HEK293 (cell line): Measurements from ENCODE around the gene COX5A.

Experiments used
- GLIS1 ChIP-seq: fragments of 450-650 bp; formaldehyde crosslinking; IDR thresholded peaks from 2 replicates; pipeline ENCODE4 v1.5.1; 2016; ENCODE audit warnings: missing biosample characterization, missing genetic modification characterization
- KLF9 ChIP-seq: fragments of 450-650 bp; formaldehyde crosslinking; IDR thresholded peaks from 2 replicates; pipeline ENCODE4 v1.5.1; 2016; ENCODE audit warnings: missing biosample characterization, missing genetic modification characterization, low read depth
- OSR2 ChIP-seq: fragments of 450-650 bp; formaldehyde crosslinking; IDR thresholded peaks from 2 replicates; pipeline ENCODE4 v1.5.1; 2016; ENCODE audit warnings: missing biosample characterization, missing genetic modification characterization
- PRDM1 ChIP-seq: fragments of 450-650 bp; formaldehyde crosslinking; IDR thresholded peaks from 2 replicates; pipeline ENCODE4; 2016; ENCODE audit warnings: missing biosample characterization, missing genetic modification characterization
- SALL2 ChIP-seq: fragments of 450-650 bp; formaldehyde crosslinking; IDR thresholded peaks from 2 replicates; pipeline ENCODE4 v1.5.0; 2017; ENCODE audit warnings: missing biosample characterization, mild to moderate bottlenecking, missing genetic modification characterization, borderline replicate concordance
- SP7 ChIP-seq: fragments of 450-650 bp; formaldehyde crosslinking; IDR thresholded peaks from 2 replicates; pipeline ENCODE4 v1.5.1; 2016; ENCODE audit warnings: missing biosample characterization, missing genetic modification characterization
- TSHZ1 ChIP-seq: fragments of 450-650 bp; formaldehyde crosslinking; IDR thresholded peaks from 2 replicates; pipeline ENCODE4 v1.5.1; 2016; ENCODE audit warnings: missing biosample characterization, missing genetic modification characterization, borderline replicate concordance
- ZBTB48 ChIP-seq: fragments of 450-650 bp; formaldehyde crosslinking; IDR thresholded peaks from 2 replicates; pipeline ENCODE4 v1.5.1; 2016; ENCODE audit warnings: missing biosample characterization, missing genetic modification characterization
- ZIC2 ChIP-seq: fragments of 450-650 bp; formaldehyde crosslinking; IDR thresholded peaks from 2 replicates; pipeline ENCODE4 v1.5.1; 2016; ENCODE audit warnings: missing biosample characterization, missing genetic modification characterization
- ZNF114 ChIP-seq: fragments of 450-650 bp; formaldehyde crosslinking; IDR thresholded peaks from 2 replicates; pipeline ENCODE4 v1.5.0; 2017; ENCODE audit warnings: missing biosample characterization, missing genetic modification characterization
- ZNF138 ChIP-seq: fragments of 450-650 bp; formaldehyde crosslinking; IDR thresholded peaks from 2 replicates; pipeline ENCODE4 v1.5.1; 2016; ENCODE audit warnings: missing biosample characterization, missing genetic modification characterization, borderline replicate concordance
- ZNF157 ChIP-seq: fragments of 450-650 bp; formaldehyde crosslinking; IDR thresholded peaks from 2 replicates; pipeline ENCODE4 v1.5.1; 2016; ENCODE audit warnings: missing biosample characterization, missing genetic modification characterization
- ZNF202 ChIP-seq: fragments of 450-650 bp; formaldehyde crosslinking; IDR thresholded peaks from 2 replicates; pipeline ENCODE4 v1.5.1; 2016; ENCODE audit warnings: missing biosample characterization, missing genetic modification characterization, borderline replicate concordance
- ZNF324 ChIP-seq: fragments of 450-650 bp; formaldehyde crosslinking; IDR thresholded peaks from 2 replicates; pipeline ENCODE4 v1.5.1; 2016; ENCODE audit warnings: missing biosample characterization, missing genetic modification characterization
- ZNF335 ChIP-seq: fragments of 450-650 bp; formaldehyde crosslinking; conservative IDR thresholded peaks from 2 replicates; pipeline ENCODE4 v1.5.1; 2016; ENCODE audit warnings: missing biosample characterization, missing genetic modification characterization
- ZNF362 ChIP-seq: fragments of 450-650 bp; formaldehyde crosslinking; IDR thresholded peaks from 2 replicates; pipeline ENCODE4 v1.5.1; 2016; ENCODE audit warnings: missing biosample characterization, missing genetic modification characterization
- ZNF391 ChIP-seq: fragments of 450-650 bp; formaldehyde crosslinking; IDR thresholded peaks from 2 replicates; pipeline ENCODE4 v1.5.1; 2016; ENCODE audit warnings: low read depth, missing biosample characterization, missing genetic modification characterization, borderline replicate concordance
- ZNF544 ChIP-seq: fragments of 450-650 bp; formaldehyde crosslinking; IDR thresholded peaks from 2 replicates; pipeline ENCODE4 v1.5.0; 2017; ENCODE audit warnings: missing biosample characterization, missing genetic modification characterization
- ZNF555 ChIP-seq: fragments of 450-650 bp; formaldehyde crosslinking; conservative IDR thresholded peaks from 2 replicates; pipeline ENCODE4 v1.5.1; 2017; ENCODE audit warnings: missing biosample characterization, mild to moderate bottlenecking, missing genetic modification characterization, inconsistent platforms
- ZNF561 ChIP-seq: fragments of 450-650 bp; IDR thresholded peaks from 2 replicates; pipeline ENCODE4 v1.5.1; 2018; ENCODE audit warnings: missing biosample characterization, missing genetic modification characterization, borderline replicate concordance
- ZNF571 ChIP-seq: fragments of 450-650 bp; formaldehyde crosslinking; IDR thresholded peaks from 2 replicates; pipeline ENCODE4 v1.5.0; 2017; ENCODE audit warnings: missing biosample characterization, missing genetic modification characterization
- ZNF600 ChIP-seq: fragments of 450-650 bp; formaldehyde crosslinking; IDR thresholded peaks from 2 replicates; pipeline ENCODE4 v1.5.1; 2016; ENCODE audit warnings: missing biosample characterization, missing genetic modification characterization
- ZNF626 ChIP-seq: fragments of 450-650 bp; sonication (Bioruptor Pico); formaldehyde crosslinking; IDR thresholded peaks from 2 replicates; pipeline ENCODE4 v1.5.1; 2018; ENCODE audit warnings: missing biosample characterization, missing genetic modification characterization, inconsistent platforms
- ZNF639 ChIP-seq: fragments of 450-650 bp; formaldehyde crosslinking; IDR thresholded peaks from 2 replicates; pipeline ENCODE4 v1.5.1; 2016; ENCODE audit warnings: missing biosample characterization, missing genetic modification characterization
- ZNF677 ChIP-seq: fragments of 450-650 bp; IDR thresholded peaks from 2 replicates; pipeline ENCODE4 v1.5.0; 2018; ENCODE audit warnings: missing biosample characterization, mild to moderate bottlenecking, missing genetic modification characterization, moderate library complexity
- ZNF707 ChIP-seq: fragments of 450-650 bp; formaldehyde crosslinking; IDR thresholded peaks from 2 replicates; pipeline ENCODE4 v1.5.1; 2016; ENCODE audit warnings: missing biosample characterization, missing genetic modification characterization
- ZNF777 ChIP-seq: fragments of 450-650 bp; formaldehyde crosslinking; IDR thresholded peaks from 2 replicates; pipeline ENCODE4 v1.5.1; 2017; ENCODE audit warnings: missing biosample characterization, missing genetic modification characterization, borderline replicate concordance
- ZSCAN18 ChIP-seq: fragments of 450-650 bp; formaldehyde crosslinking; IDR thresholded peaks from 2 replicates; pipeline ENCODE4 v1.5.1; 2016; ENCODE audit warnings: missing biosample characterization, missing genetic modification characterization
- ZSCAN23 ChIP-seq: fragments of 450-650 bp; formaldehyde crosslinking; IDR thresholded peaks from 2 replicates; pipeline ENCODE4 v1.5.1; 2016; ENCODE audit warnings: missing biosample characterization, missing genetic modification characterization
- ZSCAN5A ChIP-seq: fragments of 450-650 bp; formaldehyde crosslinking; IDR thresholded peaks from 2 replicates; pipeline ENCODE4 v1.5.1; 2016; ENCODE audit warnings: missing biosample characterization, missing genetic modification characterization
- ZXDB ChIP-seq: fragments of 450-650 bp; formaldehyde crosslinking; IDR thresholded peaks from 2 replicates; pipeline ENCODE4 v1.5.1; 2016; ENCODE audit warnings: missing biosample characterization, missing genetic modification characterization

The COX5A gene

GRCh38 chr15:74950078-74950908 lies 12.4 kb upstream of the COX5A start (continued):
- TF ChIP-seq ZXDB (tag by site-specific recombination), result no peak
- TF ChIP-seq ZNF707 (tag by site-specific recombination), result no peak
- peak; percentile 99 for TF ChIP-seq PRDM1 (tag by site-specific recombination)
- TF ChIP-seq ZNF600 (tag by site-specific recombination), result peak; percentile 75
- no peak for TF ChIP-seq ZNF626 (tag by site-specific recombination)
- no peak for TF ChIP-seq ZNF639 (tag by site-specific recombination)
- no peak for TF ChIP-seq ZNF114 (tag by site-specific recombination)
- TF ChIP-seq ZNF677 (tag by site-specific recombination), result no peak
- no peak for TF ChIP-seq SALL2
- no peak for TF ChIP-seq ZSCAN5A (tag by site-specific recombination)
- 0 out of 2 replicates have a peak, but pooled peaks have one; percentile 24 for TF ChIP-seq ZNF335
- no peak for TF ChIP-seq ZNF138 (tag by site-specific recombination)
- TF ChIP-seq ZNF202 (tag by site-specific recombination), result no peak
- TF ChIP-seq ZNF157 (tag by site-specific recombination), result no peak
- peak; percentile 48 for TF ChIP-seq ZNF324 (tag by site-specific recombination)
- TF ChIP-seq ZNF544 (tag by site-specific recombination), result no peak
- no peak for TF ChIP-seq TSHZ1 (tag by site-specific recombination)
- no peak for TF ChIP-seq ZNF555
- TF ChIP-seq ZBTB48 (tag by site-specific recombination), result 0 out of 2 replicates have a peak, but pooled peaks have one; percentile 21
- TF ChIP-seq ZNF362 (tag by site-specific recombination), result peak; percentile 98
- TF ChIP-seq ZNF391 (tag by site-specific recombination), result peak; percentile 37; the same call in 1 of the 2 replicates
- TF ChIP-seq ZSCAN18 (tag by site-specific recombination), result no peak
- no peak for TF ChIP-seq ZNF561
- peak; percentile 32; the same call in 1 of the 2 replicates for TF ChIP-seq SP7 (tag by site-specific recombination)
- TF ChIP-seq GLIS1 (tag by site-specific recombination), result peak; percentile 45; the same call in 1 of the 2 replicates
- TF ChIP-seq KLF9 (tag by site-specific recombination), result no peak
- no peak for TF ChIP-seq ZNF777 (tag by site-specific recombination)
- TF ChIP-seq OSR2, result no peak
- no peak for TF ChIP-seq ZNF571
- TF ChIP-seq ZSCAN23 (tag by site-specific recombination), result no peak
- no peak for TF ChIP-seq ZIC2 (tag by site-specific recombination)
